HUES64 (cell line): Measurements from ENCODE around the gene MOB3B.
"Not testable (repeated sequence)": the region's sequence is repeated elsewhere in the genome, so short reads cannot be mapped to it uniquely, and the experiment has no call there.

Source experiments
- H3K27ac ChIP-seq: 2 replicates; pipeline ENCODE4 v1.7.0; 2013; ENCODE audit warnings: low read depth, low read length, inconsistent platforms
- H3K27me3 ChIP-seq: 2 replicates; pipeline ENCODE4 v1.6.1; 2013; ENCODE audit warnings: mild to moderate bottlenecking, low read length; ENCODE audit not compliant: insufficient read depth
- H3K36me3 ChIP-seq: 2 replicates; pipeline ENCODE4 v1.6.1; 2013; ENCODE audit warnings: mild to moderate bottlenecking, low read length; ENCODE audit not compliant: insufficient read depth
- H3K4me1 ChIP-seq: 2 replicates; pipeline ENCODE4 v1.6.1; 2013; ENCODE audit warnings: mild to moderate bottlenecking, low read length, moderate library complexity; ENCODE audit not compliant: insufficient read depth
- H3K4me3 ChIP-seq: 2 replicates; pipeline ENCODE4 v1.5.1; 2013; ENCODE audit warnings: mild to moderate bottlenecking, low read length, moderate library complexity
- H3K9ac ChIP-seq: 2 replicates; pipeline ENCODE4 v1.6.1; 2013; ENCODE audit warnings: mild to moderate bottlenecking, low read depth, low read length
- H3K9me3 ChIP-seq: 2 replicates; pipeline ENCODE4 v1.6.1; 2013; ENCODE audit warnings: low read depth, low read length; ENCODE audit not compliant: insufficient read depth
- WGBS: fragments of 150-250, 120-280 bp; methylation state at CpG from one replicate; pipeline ENCODE4 v1.1.7; 2013; ENCODE audit warnings: missing lambda C conversion rate; 5-methylcytosine and 5-hydroxymethylcytosine counted together

The MOB3B gene

DNA sequence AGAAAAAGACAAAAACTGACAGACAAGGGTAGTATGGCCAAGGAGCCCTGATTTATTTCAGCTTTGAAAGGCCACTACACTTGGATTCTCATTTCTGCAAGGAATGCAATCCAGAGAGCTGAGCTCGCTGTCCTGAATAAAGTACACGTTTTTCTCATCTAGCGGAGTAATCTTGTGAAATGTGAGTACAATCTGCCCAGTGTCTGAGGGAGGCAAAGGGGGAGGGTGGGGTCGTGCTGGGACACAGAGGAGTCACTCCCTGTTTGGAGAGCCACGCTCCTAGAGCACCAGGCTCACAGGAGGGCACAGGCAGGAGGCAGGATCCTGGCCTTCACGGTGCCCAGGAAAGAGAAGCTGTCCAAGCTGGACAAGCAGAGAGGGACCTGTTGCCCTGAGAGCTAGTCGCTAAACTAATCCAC, 56.5 kb downstream of the MOB3B start:
- Histone ChIP-seq H3K9ac (no peak overlapping the region), H3K9me3 (peaks cover 2% of the 10 kb centered on the region; the same call in 1 of the 2 replicates), H3K4me3 (no peak overlapping the region), H3K27me3 (no peaks in the 10 kb centered on the region), H3K36me3 (no peaks in the 10 kb centered on the region), H3K27ac (no peak overlapping the region), H3K4me1 (peaks cover 29% of the 10 kb centered on the region)
- 76% methylated on average over 7 of the region's 7 CpGs for WGBS

GRCh38 chr9:27472195-27472594, 57.4 kb downstream of the MOB3B start:
- 94% methylated on average over 5 of the region's 5 CpGs for WGBS
- peaks cover 33% of the 10 kb centered on the region for H3K4me1 ChIP-seq

DNA sequence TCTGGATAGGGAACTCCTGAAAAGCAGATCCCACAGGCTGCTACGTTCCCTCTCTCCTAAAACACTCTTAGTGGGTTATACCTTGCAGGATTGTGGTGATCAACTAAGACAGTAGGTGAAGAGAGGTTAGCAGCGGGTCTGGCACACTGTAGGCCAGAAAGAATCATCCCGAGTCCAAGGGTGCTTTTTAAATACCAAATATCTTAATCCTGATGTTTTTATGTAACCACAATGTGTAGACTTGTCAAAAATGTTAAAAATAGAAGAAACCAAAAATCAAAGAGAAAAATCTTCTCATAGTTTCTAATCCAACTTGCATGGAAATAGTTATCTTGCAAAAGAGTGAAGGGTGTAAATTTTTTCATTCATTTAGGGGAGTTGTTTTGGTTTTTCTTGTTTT, 57.8 kb downstream of the MOB3B start:
- WGBS: 100% methylated on average over 2 of the region's 3 CpGs
- no peak overlapping the region for H3K27ac ChIP-seq

More at GRCh38 chr9:27472195-27472594, 57.4 kb downstream of the MOB3B start:
- Histone ChIP-seq H3K9me3 (no peaks in the 10 kb centered on the region), H3K27me3 (no peaks in the 10 kb centered on the region), H3K9ac (no peak overlapping the region), H3K4me3 (no peak overlapping the region), H3K36me3 (no peaks in the 10 kb centered on the region), H3K27ac (no peak overlapping the region)

GRCh38 chr9:27471366-27471765, 58.2 kb downstream of the MOB3B start:
- H3K4me3 ChIP-seq: no peak overlapping the region
- H3K27me3 ChIP-seq: no peaks in the 10 kb centered on the region
- H3K9ac ChIP-seq: no peak overlapping the region
- H3K36me3 ChIP-seq: no peaks in the 10 kb centered on the region
- H3K27ac ChIP-seq: no peak overlapping the region
- H3K9me3 ChIP-seq: no peaks in the 10 kb centered on the region
- peaks cover 33% of the 10 kb centered on the region for H3K4me1 ChIP-seq
- 100% methylated on average over 4 of the region's 5 CpGs for WGBS

More for the DNA sequence above, 57.8 kb downstream of the MOB3B start:
- Histone ChIP-seq H3K4me1 (peaks cover 33% of the 10 kb centered on the region), H3K9ac (no peak overlapping the region), H3K27me3 (no peaks in the 10 kb centered on the region), H3K4me3 (no peak overlapping the region), H3K9me3 (no peaks in the 10 kb centered on the region), H3K36me3 (no peaks in the 10 kb centered on the region)

- H3K4me3 ChIP-seq: no peak overlapping the region
- H3K4me1 ChIP-seq: peaks cover 33% of the 10 kb centered on the region
- no peaks in the 10 kb centered on the region for H3K9me3 ChIP-seq
- H3K36me3 ChIP-seq: no peaks in the 10 kb centered on the region
- peak overlapping the region; percentile 4; the same call in 1 of the 2 replicates for H3K27ac ChIP-seq
- no peaks in the 10 kb centered on the region for H3K27me3 ChIP-seq
- no peak overlapping the region; the same call in 1 of the 2 replicates for H3K9ac ChIP-seq
- 87% methylated on average over 6 of the region's 6 CpGs for WGBS
These were observed 59.2 kb downstream of the MOB3B start for GRCh38 chr9:27470291-27470856.

DNA sequence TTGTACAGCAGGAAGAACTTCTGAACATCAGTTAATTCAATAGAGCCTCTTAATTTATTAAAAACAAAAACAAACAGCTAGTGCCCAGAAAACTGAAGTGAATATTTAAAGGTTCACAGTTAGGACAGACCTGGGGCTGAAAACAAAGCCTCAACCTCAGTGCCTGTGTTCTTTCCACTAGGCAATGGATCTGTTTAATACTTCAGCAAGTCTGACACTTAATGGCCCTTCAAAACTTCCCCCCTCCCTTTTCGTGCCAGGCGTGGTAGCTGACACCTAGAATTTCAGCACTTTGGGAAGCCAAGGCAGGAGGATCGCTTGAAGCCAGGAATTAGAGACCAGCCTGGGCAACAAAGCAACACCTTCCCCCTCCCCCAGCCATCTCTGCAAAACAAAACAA, 60.1 kb downstream of the MOB3B start:
- 88% methylated on average over 3 of the region's 3 CpGs for WGBS
- H3K9me3 ChIP-seq: no peaks in the 10 kb centered on the region
- peaks cover 33% of the 10 kb centered on the region for H3K4me1 ChIP-seq
- no peak overlapping the region for H3K27ac ChIP-seq
- no peak overlapping the region for H3K4me3 ChIP-seq
- no peak overlapping the region for H3K9ac ChIP-seq
- no peaks in the 10 kb centered on the region for H3K36me3 ChIP-seq
- H3K27me3 ChIP-seq: no peaks in the 10 kb centered on the region

DNA sequence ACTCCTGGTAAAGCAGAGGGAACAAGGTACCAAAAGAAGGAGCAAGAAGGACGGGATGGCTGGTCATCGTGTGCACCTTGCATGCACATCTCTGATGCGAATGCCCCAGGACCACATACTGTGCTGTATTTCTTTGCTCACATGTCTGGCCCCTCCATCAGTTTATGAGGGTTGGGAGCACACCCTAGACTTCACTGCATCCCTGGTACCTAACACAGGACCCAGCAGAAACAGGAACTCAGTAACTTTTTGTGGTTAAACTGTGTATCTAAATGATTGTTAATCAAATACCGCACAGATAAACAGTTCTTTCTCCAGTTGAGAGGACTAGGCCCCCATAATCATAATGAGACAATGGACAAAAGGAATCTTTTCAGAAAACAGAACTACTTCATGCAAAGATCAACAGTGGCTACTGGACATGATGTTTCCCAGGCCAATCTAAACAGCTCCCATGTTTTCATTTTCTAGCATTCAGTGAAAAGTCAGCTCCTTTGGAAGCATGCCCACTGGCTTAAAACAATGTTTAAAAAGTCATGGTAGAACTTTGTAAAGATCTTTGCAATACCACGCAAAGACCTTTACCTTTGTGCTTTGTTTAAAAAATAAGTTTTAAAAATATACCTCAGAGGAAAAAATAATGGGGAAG, 61.0 kb downstream of the MOB3B start:
- Histone ChIP-seq H3K36me3 (no peaks in the 10 kb centered on the region), H3K27ac (no peak overlapping the region), H3K9ac (no peak overlapping the region), H3K27me3 (no peaks in the 10 kb centered on the region), H3K4me1 (peaks cover 32% of the 10 kb centered on the region), H3K4me3 (no peak overlapping the region), H3K9me3 (no peaks in the 10 kb centered on the region)
- 91% methylated on average over 4 of the region's 5 CpGs for WGBS

GRCh38 chr9:27468000-27468399, 61.6 kb downstream of the MOB3B start:
- H3K27ac ChIP-seq: no peak overlapping the region
- 90% methylated on average over 1 of the region's 1 CpG for WGBS
- no peak overlapping the region for H3K4me3 ChIP-seq

GRCh38 chr9:27467486-27467885, 62.1 kb downstream of the MOB3B start:
- H3K27ac ChIP-seq: no peak overlapping the region
- 80% methylated on average over 4 of the region's 4 CpGs for WGBS
- no peaks in the 10 kb centered on the region for H3K9me3 ChIP-seq
- no peak overlapping the region for H3K4me3 ChIP-seq
- no peaks in the 10 kb centered on the region for H3K27me3 ChIP-seq
- peaks cover 22% of the 10 kb centered on the region for H3K4me1 ChIP-seq
- no peak overlapping the region for H3K9ac ChIP-seq
- H3K36me3 ChIP-seq: no peaks in the 10 kb centered on the region

More at GRCh38 chr9:27468000-27468399, 61.6 kb downstream of the MOB3B start:
- no peaks in the 10 kb centered on the region for H3K9me3 ChIP-seq
- no peaks in the 10 kb centered on the region for H3K27me3 ChIP-seq
- peaks cover 26% of the 10 kb centered on the region for H3K4me1 ChIP-seq
- H3K36me3 ChIP-seq: no peaks in the 10 kb centered on the region
- no peak overlapping the region for H3K9ac ChIP-seq

- H3K27ac ChIP-seq, H3K4me3 ChIP-seq, H3K27me3 ChIP-seq, H3K9me3 ChIP-seq, H3K9ac ChIP-seq, H3K36me3 ChIP-seq: not testable (repeated sequence)
- H3K4me1 ChIP-seq: peaks cover 21% of the 10 kb centered on the region
- 65% methylated on average over 3 of the region's 6 CpGs for WGBS
These were observed 63.1 kb downstream of the MOB3B start for GRCh38 chr9:27466516-27466915.

DNA sequence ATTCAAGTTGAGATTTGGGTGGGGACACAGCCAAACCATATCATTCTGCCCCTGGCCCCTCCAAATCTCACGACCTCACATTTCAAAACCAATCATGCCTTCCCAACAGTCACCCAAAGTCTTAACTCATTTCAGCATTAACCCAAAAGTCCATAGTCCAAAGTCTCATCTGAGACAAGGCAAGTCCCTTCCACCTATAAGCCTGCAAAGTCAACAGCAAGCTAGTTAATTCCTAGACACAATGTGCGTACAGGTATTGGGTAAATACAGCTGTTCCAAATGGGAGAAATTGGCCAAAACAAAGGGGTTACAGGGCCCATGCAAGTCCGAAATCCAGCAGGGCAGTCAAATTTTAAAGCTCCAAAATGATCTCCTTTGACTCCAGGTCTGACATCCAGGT, 64.7 kb downstream of the MOB3B start:
- H3K36me3 ChIP-seq, H3K4me3 ChIP-seq, H3K27me3 ChIP-seq, H3K27ac ChIP-seq, H3K9ac ChIP-seq, H3K9me3 ChIP-seq, H3K4me1 ChIP-seq: not testable (repeated sequence)
- WGBS: 90% methylated on average over 3 of the region's 3 CpGs
